Fibroblast of lung (primary cell): ENCODE data around the gene DUSP7. TPM values are rescaled to one million over a fixed set of nuclear protein-coding genes. Genes with fewer than 3 reads are reported as not detected.

ENCODE experiments used
- DNase-seq, 2 donors: peaks; one replicate each; pipeline versions ENCODE4 v3.0.0 to v3.0.0-alpha.2; 2010; ENCODE audit warnings: low read depth in 2 of 2
- H2AFZ ChIP-seq: 2 replicates; pipeline ENCODE4 v1.5.1; 2012; ENCODE audit warnings: low read length, control low read depth, inconsistent platforms
- H3K27ac ChIP-seq: 2 replicates; pipeline ENCODE4 v1.5.1; 2011; ENCODE audit warnings: low read length, control low read depth; ENCODE audit not compliant: insufficient read depth
- H3K27me3 ChIP-seq: 2 replicates; pipeline ENCODE4 v1.5.1; 2011; ENCODE audit warnings: mild to moderate bottlenecking, low read length; ENCODE audit not compliant: control insufficient read depth, insufficient read depth
- H3K36me3 ChIP-seq: 2 replicates; pipeline ENCODE4 v1.5.1; 2011; ENCODE audit warnings: low read length; ENCODE audit not compliant: control insufficient read depth, insufficient read depth
- H3K4me1 ChIP-seq: 2 replicates; pipeline ENCODE4 v1.5.1; 2011; ENCODE audit warnings: low read length; ENCODE audit not compliant: control insufficient read depth, insufficient read depth; ENCODE audit errors: extremely low read depth
- H3K4me2 ChIP-seq: 2 replicates; pipeline ENCODE4 v1.5.1; 2011; ENCODE audit warnings: low read length, control low read depth; ENCODE audit not compliant: insufficient read depth; ENCODE audit errors: extremely low read depth
- H3K4me3 ChIP-seq, 4 experiments: fragments of 200-600 bp in 1 of 4; sonication (generic) in 1 of 4; replicated peaks in 1 of 4; 2 replicates each; pipeline ENCODE4 v1.5.1; 2011 to 2016; ENCODE audit warnings: low read length in 4 of 4, low read depth in 3 of 4, mild to moderate bottlenecking in 3 of 4, control low read depth in 2 of 4, inconsistent platforms in 1 of 4, mixed read lengths in 1 of 4; ENCODE audit not compliant: insufficient read depth in 1 of 4; ENCODE audit errors: control extremely low read depth in 1 of 4
- H3K79me2 ChIP-seq: 2 replicates; pipeline ENCODE4 v1.5.1; 2012; ENCODE audit warnings: mild to moderate bottlenecking, low read length, inconsistent platforms; ENCODE audit not compliant: control insufficient read depth, insufficient read depth
- H3K9ac ChIP-seq: 2 replicates; pipeline ENCODE4 v1.5.1; 2011; ENCODE audit warnings: mild to moderate bottlenecking, low read length, control low read depth; ENCODE audit not compliant: insufficient read depth
- H3K9me3 ChIP-seq: 2 replicates; pipeline ENCODE4 v1.5.1; 2012; ENCODE audit warnings: low read depth, low read length; ENCODE audit not compliant: control insufficient read depth, insufficient read depth
- H4K20me1 ChIP-seq: 2 replicates; pipeline ENCODE4 v1.5.1; 2011; ENCODE audit warnings: low read length; ENCODE audit not compliant: control insufficient read depth, insufficient read depth; ENCODE audit errors: extremely low read depth
- EZH2 ChIP-seq: IDR thresholded peaks from 2 replicates; pipeline ENCODE4 v1.5.1; 2012; ENCODE audit warnings: low read length, control low read depth, mild to moderate bottlenecking; ENCODE audit errors: missing control alignments
- polyA plus RNA-seq, 2 donors: library from polyadenylated mRNA; depleted of rRNA in 1 of 2; stranded (reverse) in 1 of 2; unstranded in 1 of 2; fragments of >200 nt; gene quantifications; 2 replicates each; pipeline ENCODE4 v1.2.1, GENCODE V29; 2011 to 2012; ENCODE audit warnings: missing spikeins in 1 of 2
- total RNA-seq: library from RNA; depleted of rRNA; stranded (reverse); fragments of >200 nt; gene quantifications from 2 replicates; pipeline ENCODE4 v1.2.1, GENCODE V29; 2014
- TF ChIP-seq, protein P1 (sequence below), 2 donors: IDR thresholded peaks in 1 of 2; conservative IDR thresholded peaks in 1 of 2; 1 replicate in 1 of 2; 2 replicates in 1 of 2; pipeline ENCODE4 v1.5.1; 2011 to 2012; ENCODE audit warnings: low read length in 2 of 2, control low read depth in 1 of 2, inconsistent platforms in 1 of 2, low read depth in 1 of 2, mild to moderate bottlenecking in 1 of 2

DUSP7 gene
- total and polyA plus RNA-seq, 2 donors (not counting 1 experiment from before 2014, with no cell fraction given), result 5.6 to 26.5 TPM

DNA sequence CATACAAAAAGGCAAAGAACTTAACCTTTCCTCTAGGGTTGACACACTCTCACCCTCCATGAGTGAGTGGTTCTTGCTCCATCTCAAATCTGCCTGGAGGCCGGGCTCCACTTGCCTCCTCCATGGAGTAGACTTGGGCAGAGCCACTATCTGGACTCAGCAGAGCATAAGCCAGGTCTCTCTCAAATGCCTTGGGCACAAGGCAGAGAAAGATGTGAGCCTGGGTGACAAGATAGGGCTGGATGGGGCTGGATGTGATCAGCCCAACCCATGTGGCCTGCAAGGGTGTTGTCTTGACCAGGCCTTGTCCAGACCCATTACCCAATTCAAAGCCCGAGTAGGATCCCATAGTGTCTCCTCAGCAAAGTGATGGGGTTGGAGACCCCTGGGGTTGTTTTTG lies 56.5 kb downstream of the DUSP7 start:
- Histone ChIP-seq H3K4me3 (no peak overlapping the region), H3K27me3 (no peaks in the 10 kb centered on the region), H3K4me2 (no peak overlapping the region), H3K4me1 (peaks cover 1% of the 10 kb centered on the region), H2AFZ (no peak overlapping the region), H3K79me2 (peaks cover 9% of the 10 kb centered on the region), H3K36me3 (no peaks in the 10 kb centered on the region), H3K9ac (no peak overlapping the region), H4K20me1 (no peaks in the 10 kb centered on the region), H3K9me3 (no peaks in the 10 kb centered on the region), H3K27ac (no peak overlapping the region)
- DNase-seq, result no peak
- TF ChIP-seq, protein P1, sequence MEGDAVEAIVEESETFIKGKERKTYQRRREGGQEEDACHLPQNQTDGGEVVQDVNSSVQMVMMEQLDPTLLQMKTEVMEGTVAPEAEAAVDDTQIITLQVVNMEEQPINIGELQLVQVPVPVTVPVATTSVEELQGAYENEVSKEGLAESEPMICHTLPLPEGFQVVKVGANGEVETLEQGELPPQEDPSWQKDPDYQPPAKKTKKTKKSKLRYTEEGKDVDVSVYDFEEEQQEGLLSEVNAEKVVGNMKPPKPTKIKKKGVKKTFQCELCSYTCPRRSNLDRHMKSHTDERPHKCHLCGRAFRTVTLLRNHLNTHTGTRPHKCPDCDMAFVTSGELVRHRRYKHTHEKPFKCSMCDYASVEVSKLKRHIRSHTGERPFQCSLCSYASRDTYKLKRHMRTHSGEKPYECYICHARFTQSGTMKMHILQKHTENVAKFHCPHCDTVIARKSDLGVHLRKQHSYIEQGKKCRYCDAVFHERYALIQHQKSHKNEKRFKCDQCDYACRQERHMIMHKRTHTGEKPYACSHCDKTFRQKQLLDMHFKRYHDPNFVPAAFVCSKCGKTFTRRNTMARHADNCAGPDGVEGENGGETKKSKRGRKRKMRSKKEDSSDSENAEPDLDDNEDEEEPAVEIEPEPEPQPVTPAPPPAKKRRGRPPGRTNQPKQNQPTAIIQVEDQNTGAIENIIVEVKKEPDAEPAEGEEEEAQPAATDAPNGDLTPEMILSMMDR (conservative IDR thresholded peaks at IDR 0.05 in 1 of 2, IDR thresholded peaks at IDR 0.05 in 1 of 2; ENCODE audit: low read depth in 1 of 2, low read length in 2 of 2), result no peak
- TF ChIP-seq EZH2, result no peak

Other genes starting within 250 kb of the DUSP7 start
- gene IQCF2, start 195.0 kb downstream of the DUSP7 start, total RNA-seq, result not detected in 2 replicates
- not detected in 2 replicates for gene IQCF2, start 195.0 kb downstream of the DUSP7 start, polyA plus RNA-seq
- gene IQCF5, start 181.0 kb downstream of the DUSP7 start, total RNA-seq, result not detected in 2 replicates
- not detected in 2 replicates for gene IQCF5, start 181.0 kb downstream of the DUSP7 start, polyA plus RNA-seq
- gene IQCF1, start 153.2 kb downstream of the DUSP7 start, total RNA-seq, result not detected in 2 replicates
- gene IQCF1, start 153.2 kb downstream of the DUSP7 start, polyA plus RNA-seq, result not detected in 2 replicates
- gene RRP9, start 114.7 kb downstream of the DUSP7 start, total RNA-seq, result 19.7 and 29.5 TPM in 2 replicates
- gene RRP9, start 114.7 kb downstream of the DUSP7 start, polyA plus RNA-seq, result 10.6 and 20.5 TPM in 2 replicates
- gene PARP3, start 114.2 kb downstream of the DUSP7 start, total RNA-seq, result 19.3 and 44.1 TPM in 2 replicates
- 13.3 and 22.8 TPM in 2 replicates for gene PARP3, start 114.2 kb downstream of the DUSP7 start, polyA plus RNA-seq
- gene GPR62, start 101.2 kb downstream of the DUSP7 start, total RNA-seq, result under 0.01 TPM in 2 replicates
- 0.02 TPM in 1 of 2 replicates, not detected in the other for gene GPR62, start 101.2 kb downstream of the DUSP7 start, polyA plus RNA-seq
- 23.4 and 46.2 TPM in 2 replicates for gene PCBP4, start 89.1 kb downstream of the DUSP7 start, total RNA-seq
- 40.2 and 47.1 TPM in 2 replicates for gene PCBP4, start 89.1 kb downstream of the DUSP7 start, polyA plus RNA-seq
- 21.1 and 27.4 TPM in 2 replicates for gene ABHD14B, start 82.5 kb downstream of the DUSP7 start, total RNA-seq
- 38.2 and 46.3 TPM in 2 replicates for gene ABHD14B, start 82.5 kb downstream of the DUSP7 start, polyA plus RNA-seq
- 5.1 and 9.0 TPM in 2 replicates for gene ABHD14A, start 81.5 kb downstream of the DUSP7 start, total RNA-seq
- gene ABHD14A, start 81.5 kb downstream of the DUSP7 start, polyA plus RNA-seq, result 7.8 and 10.2 TPM in 2 replicates
- 36.0 and 40.3 TPM in 2 replicates for gene ACY1, start 73.0 kb downstream of the DUSP7 start, total RNA-seq
- 21.4 and 26.9 TPM in 2 replicates for gene ACY1, start 73.0 kb downstream of the DUSP7 start, polyA plus RNA-seq
- gene RPL29, start 60.7 kb downstream of the DUSP7 start, total RNA-seq, result 1,076 and 1,351 TPM in 2 replicates
- gene RPL29, start 60.7 kb downstream of the DUSP7 start, polyA plus RNA-seq, result 1,512 and 1,580 TPM in 2 replicates
- 3.1 and 17.7 TPM in 2 replicates for gene POC1A, start 97.9 kb upstream of the DUSP7 start, total RNA-seq
- gene POC1A, start 97.9 kb upstream of the DUSP7 start, polyA plus RNA-seq, result 3.8 and 13.1 TPM in 2 replicates
- 43.4 and 61.8 TPM in 2 replicates for gene ALAS1, start 141.6 kb upstream of the DUSP7 start, total RNA-seq
- gene ALAS1, start 141.6 kb upstream of the DUSP7 start, polyA plus RNA-seq, result 60.9 and 84.4 TPM in 2 replicates
- gene TLR9, start 169.1 kb upstream of the DUSP7 start, total RNA-seq, result under 0.01 TPM in 1 of 2 replicates, not detected in the other
- gene TLR9, start 169.1 kb upstream of the DUSP7 start, polyA plus RNA-seq, result not detected in 2 replicates
- 69.9 and 76.3 TPM in 2 replicates for gene TWF2, start 182.6 kb upstream of the DUSP7 start, total RNA-seq
- 67.2 and 69.8 TPM in 2 replicates for gene TWF2, start 182.6 kb upstream of the DUSP7 start, polyA plus RNA-seq
- gene PPM1M, start 189.2 kb upstream of the DUSP7 start, total RNA-seq, result 37.8 and 38.8 TPM in 2 replicates
- 19.7 and 21.2 TPM in 2 replicates for gene PPM1M, start 189.2 kb upstream of the DUSP7 start, polyA plus RNA-seq
- 63.9 and 71.2 TPM in 2 replicates for gene WDR82, start 222.1 kb upstream of the DUSP7 start, total RNA-seq
- gene WDR82, start 222.1 kb upstream of the DUSP7 start, polyA plus RNA-seq, result 76.2 and 77.7 TPM in 2 replicates
- gene GLYCTK, start 231.3 kb upstream of the DUSP7 start, total RNA-seq, result 3.3 and 6.9 TPM in 2 replicates
- gene GLYCTK, start 231.3 kb upstream of the DUSP7 start, polyA plus RNA-seq, result 4.5 and 6.5 TPM in 2 replicates